ENCODE data around the gene BRAF. TPM values are rescaled to one million over a fixed set of nuclear protein-coding genes. Genes with fewer than 3 reads are reported as not detected.

BRAF gene
- total and polyA plus RNA-seq, 2 of the 8 experiments (the other 6 are each of a cell fraction or from before 2014, with no cell fraction given) = 11.4 to 32.6 TPM

GRCh38 chr7:140696680-140697446, 227.9 kb downstream of the BRAF start, which contains the start of gene NDUFB2:
NDUFB2 (plus strand) TSS chr7:140696708; CDS start chr7:140696745, 37 bp downstream.
- H3K79me2 ChIP-seq (ENCODE audit: control insufficient read depth in 1 of 2, insufficient read depth in 2 of 2, low read length in 2 of 2) = peaks cover 0 to 36% of the 10 kb centered on the region in 2 experiments; a peak in 2 of 4 replicates
- peak within 1 kb of the TSS; percentile 99; the same call in 1 of the 2 replicates for H2BK15ac ChIP-seq (ENCODE audit: low read length)
- peak within 1 kb of the TSS; percentile 65 to 92 (median 88) for H3K4me3 ChIP-seq (ENCODE audit: extremely low read depth in 1 of 4, insufficient read depth in 2 of 4, low read depth in 3 of 4, low read length in 4 of 4)
- peak within 1 kb of the TSS; percentile 64 to 89 (median 88) for H3K9ac ChIP-seq (replicated peaks in 1 of 4; ENCODE audit: extremely low read depth in 1 of 4, low read depth in 3 of 4, low read length in 3 of 4)
- H3K14ac ChIP-seq (ENCODE audit: insufficient read length) = no peak within 1 kb of the TSS
- peak within 1 kb of the TSS; percentile 96 for H2BK5ac ChIP-seq (ENCODE audit: low read depth, low read length)
- H4K20me1 ChIP-seq (replicated peaks in 1 of 2; ENCODE audit: control insufficient read depth in 1 of 2, insufficient read depth in 2 of 2, low read length in 2 of 2) = no peaks in the 10 kb centered on the region
- H4K5ac ChIP-seq (ENCODE audit: insufficient read length, low read depth, low read length) = peak within 1 kb of the TSS; percentile 98
- peak; percentile 51 to 96 for DNase-seq (ENCODE audit: low read depth in 1 of 2, low spot score in 2 of 2)
- peaks cover 3% of the 10 kb centered on the region; the same call in 1 of the 2 replicates for H3K79me1 ChIP-seq (ENCODE audit: low read depth, low read length)
- 1% methylated on average over 65 of the region's 82 CpGs; no CpG with 5 or more reads in 1 of the 2 experiments for WGBS, 2 experiments (ENCODE audit: extremely low coverage in 1 of 2, insufficient coverage in 1 of 2, insufficient read length in 1 of 2, insufficient replicate concordance in 2 of 2, low coverage in 1 of 2, low lambda C conversion rate in 2 of 2, missing lambda C conversion rate in 1 of 2)
- ChIA-PET POLR2A (ENCODE audit: partially characterized antibody) (interaction anchor here (0.6 to 2.0 kb wide), 6 partner anchors 10 to 330 kb away, joined by 3 to 6 read pairs (median 3); partner anchors contain the start of gene ADCK2), CTCF (ENCODE audit: partially characterized antibody) (interaction anchor here (0.6 to 1.3 kb wide), 5 partner anchors 11 to 315 kb away, joined by 3 to 6 read pairs (median 3); no protein-coding TSS in a partner anchor)
- H3K4me2 ChIP-seq (ENCODE audit: insufficient read depth in 1 of 2, low read depth in 2 of 2, low read length in 2 of 2) = peak within 1 kb of the TSS; percentile 68 to 80
- no peak within 1 kb of the TSS for H2BK120ac ChIP-seq (replicated peaks; ENCODE audit: low read depth, low read length)
- peak within 1 kb of the TSS; percentile 97 for H4K8ac ChIP-seq (ENCODE audit: extremely low read depth, insufficient read depth, low read length)
- no peaks in the 10 kb centered on the region for H3K27me3 ChIP-seq (replicated peaks in 1 of 4; ENCODE audit: control insufficient read depth in 3 of 4, extremely low read depth in 1 of 4, insufficient read depth in 3 of 4, low read length in 3 of 4)
- H3K18ac ChIP-seq (ENCODE audit: extremely low read depth, low read length) = peak within 1 kb of the TSS; percentile 96; the same call in 1 of the 2 replicates
- peak within 1 kb of the TSS; percentile 55 for H2BK12ac ChIP-seq (ENCODE audit: low read depth, low read length)
- peaks cover 2% of the 10 kb centered on the region; the same call in 1 of the 2 replicates for H3K23me2 ChIP-seq (ENCODE audit: low read depth, low read length)
- no peak within 1 kb of the TSS for H2BK20ac ChIP-seq (ENCODE audit: low read length)
- H4K91ac ChIP-seq (replicated peaks; ENCODE audit: insufficient read length, low read length) = peak within 1 kb of the TSS; percentile 98
- peak within 1 kb of the TSS; percentile 99 for H2AFZ ChIP-seq (ENCODE audit: low read length)
- H3K23ac ChIP-seq (ENCODE audit: insufficient read length) = no peak within 1 kb of the TSS
- H3K9me3 ChIP-seq (ENCODE audit: insufficient read depth in 2 of 2, low read depth in 1 of 2, low read length in 1 of 2) = no peaks in the 10 kb centered on the region
- FAIRE-seq = no peak
- H3K4ac ChIP-seq (replicated peaks; ENCODE audit: insufficient read length, low read depth, low read length) = no peak within 1 kb of the TSS
- H3K27ac ChIP-seq (ENCODE audit: low read depth, low read length) = peak within 1 kb of the TSS; percentile 90
- H3K36me3 ChIP-seq (ENCODE audit: control insufficient read depth in 2 of 4, insufficient read depth in 4 of 4, low read length in 3 of 4) = no peaks in the 10 kb centered on the region
- H3K56ac ChIP-seq (replicated peaks; ENCODE audit: insufficient read length, low read depth, low read length) = peak within 1 kb of the TSS; percentile 87
- no peak within 1 kb of the TSS for H2AK5ac ChIP-seq (ENCODE audit: low read depth, low read length)
- peaks cover 0 to 6% (median 2%) of the 10 kb centered on the region in 4 experiments; a peak in 3 of 7 replicates for H3K4me1 ChIP-seq (replicated peaks in 1 of 4; ENCODE audit: control insufficient read depth in 3 of 4, insufficient read depth in 4 of 4, low read length in 3 of 4)
- no peak for TF ChIP-seq HDAC6 (IDR thresholded peaks at IDR 0.05; ENCODE audit: low read depth, low read length)
- TF ChIP-seq BRCA1 (IDR thresholded peaks at IDR 0.05; ENCODE audit: low read depth, low read length) = no peak
- peak; percentile 69 for TF ChIP-seq E2F6 (IDR thresholded peaks at IDR 0.05)
- TF ChIP-seq SAP30 (IDR thresholded peaks at IDR 0.05; ENCODE audit: insufficient read depth, insufficient replicate concordance, low read length) = no peak
- TF ChIP-seq TAF1 (IDR thresholded peaks at IDR 0.05; ENCODE audit: low read depth, low read length) = peak; percentile 71; the same call in 1 of the 2 replicates
- peak in 1 of 2 experiments; percentile 46; a peak in 1 of 4 replicates for TF ChIP-seq HDAC2 (IDR thresholded peaks at IDR 0.05; ENCODE audit: borderline replicate concordance in 1 of 2, low read depth in 2 of 2, low read length in 2 of 2)
- 0 out of 4 replicates have a peak, but pooled peaks of 1 of the 2 experiments have one; percentile 33 for TF ChIP-seq SIN3A (conservative IDR thresholded peaks at IDR 0.05 in 1 of 2, IDR thresholded peaks at IDR 0.05 in 1 of 2; ENCODE audit: low read depth in 1 of 2, low read length in 2 of 2)
- TF ChIP-seq SP1 (IDR thresholded peaks at IDR 0.05; ENCODE audit: low read depth, low read length) = 0 out of 2 replicates have a peak, but pooled peaks have one; percentile 16
- peak; percentile 46; the same call in 1 of the 2 replicates for TF ChIP-seq RBBP5 (IDR thresholded peaks at IDR 0.05; ENCODE audit: borderline replicate concordance, low read depth, low read length)
